Activated CD8-positive, alpha-beta T cell treated with anti-CD3 and anti-CD28 coated beads, Interleukin-2, amount 10 ng/mL, durations not matched to agents 7 days and 5 days (primary cell): Measurements from ENCODE around the gene CELF4. TPM values are rescaled to one million over a fixed set of nuclear protein-coding genes. Genes with fewer than 3 reads are reported as not detected.

Experiments
- ATAC-seq: fragments of 150-1000 bp; cut with Tn5 transposase; one replicate; pipeline ENCODE4 v1.10.0; 2021; ENCODE audit warnings: moderate library complexity
- CTCF ChIA-PET: fragments of 350-600 bp; sonication (Branson Sonifier 250); formaldehyde crosslinking; loops from one replicate; lab custom pipeline; 2021; ENCODE audit warnings: antibody characterized with exemption; lab: Charles Lee
- POLR2A ChIA-PET: fragments of 350-600 bp; sonication (Branson Sonifier 250); formaldehyde crosslinking; loops from one replicate; lab custom pipeline; 2021; ENCODE audit warnings: antibody characterized with exemption; lab: Charles Lee
- DNase-seq: peaks from one replicate; pipeline ENCODE4 v3.0.0-alpha.2; 2020
- H3K27ac Mint-ChIP-seq: one replicate; pipeline ENCODE4 v1.8.0; 2021; ENCODE audit warnings: mild to moderate bottlenecking, mixed read lengths
- H3K27me3 Mint-ChIP-seq: one replicate; pipeline ENCODE4 v1.8.0; 2021; ENCODE audit warnings: low read depth, mixed read lengths
- H3K36me3 Mint-ChIP-seq: one replicate; pipeline ENCODE4 v1.8.0; 2021; ENCODE audit warnings: low read depth, mixed read lengths
- H3K4me1 Mint-ChIP-seq: one replicate; pipeline ENCODE4 v1.8.0; 2021; ENCODE audit warnings: low read depth, mixed read lengths
- H3K4me3 Mint-ChIP-seq: one replicate; pipeline ENCODE4 v1.8.0; 2021; ENCODE audit warnings: mild to moderate bottlenecking, mixed read lengths
- H3K9me3 Mint-ChIP-seq: one replicate; pipeline ENCODE4 v1.8.0; 2022; ENCODE audit warnings: mixed read lengths; ENCODE audit not compliant: insufficient read depth
- total RNA-seq, 2 experiments: library from RNA; stranded (reverse); gene quantifications; one replicate each; pipeline ENCODE4 v1.2.3, GENCODE V29; 2021

The CELF4 gene
- total RNA-seq, 2 experiments from 2014 or later = not detected

DNA sequence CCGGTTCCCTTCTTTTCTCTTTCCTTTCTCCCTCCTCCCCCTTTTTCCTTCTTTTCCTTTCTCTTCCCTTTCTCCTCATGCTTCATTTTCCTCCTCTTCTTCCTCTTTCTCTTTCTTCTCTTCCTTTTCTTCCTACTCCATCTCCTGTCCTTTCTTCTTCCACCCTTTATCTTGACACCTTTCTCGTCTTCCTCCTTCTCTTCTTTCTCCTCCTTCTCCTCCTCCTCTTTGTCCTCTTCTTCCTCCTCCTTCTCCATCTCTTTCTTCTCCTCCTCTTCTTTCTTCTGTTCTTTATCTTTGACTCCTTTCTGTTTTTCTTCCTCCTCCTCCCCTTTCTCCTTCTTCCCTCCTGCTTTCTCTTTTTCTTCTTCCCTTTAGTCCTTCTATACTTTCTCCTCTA, 53.2 kb downstream of the CELF4 start:
- H3K27me3 Mint-ChIP-seq = no peaks in the 10 kb centered on the region
- H3K4me3 Mint-ChIP-seq = no peak overlapping the region
- no peak overlapping the region for H3K27ac Mint-ChIP-seq
- ATAC-seq (no peak), DNase-seq (no peak)
- no peaks in the 10 kb centered on the region for H3K9me3 Mint-ChIP-seq
- CTCF ChIA-PET = no interaction called here
- POLR2A ChIA-PET = no interaction called here
- H3K36me3 Mint-ChIP-seq = no peaks in the 10 kb centered on the region
- no peaks in the 10 kb centered on the region for H3K4me1 Mint-ChIP-seq

DNA sequence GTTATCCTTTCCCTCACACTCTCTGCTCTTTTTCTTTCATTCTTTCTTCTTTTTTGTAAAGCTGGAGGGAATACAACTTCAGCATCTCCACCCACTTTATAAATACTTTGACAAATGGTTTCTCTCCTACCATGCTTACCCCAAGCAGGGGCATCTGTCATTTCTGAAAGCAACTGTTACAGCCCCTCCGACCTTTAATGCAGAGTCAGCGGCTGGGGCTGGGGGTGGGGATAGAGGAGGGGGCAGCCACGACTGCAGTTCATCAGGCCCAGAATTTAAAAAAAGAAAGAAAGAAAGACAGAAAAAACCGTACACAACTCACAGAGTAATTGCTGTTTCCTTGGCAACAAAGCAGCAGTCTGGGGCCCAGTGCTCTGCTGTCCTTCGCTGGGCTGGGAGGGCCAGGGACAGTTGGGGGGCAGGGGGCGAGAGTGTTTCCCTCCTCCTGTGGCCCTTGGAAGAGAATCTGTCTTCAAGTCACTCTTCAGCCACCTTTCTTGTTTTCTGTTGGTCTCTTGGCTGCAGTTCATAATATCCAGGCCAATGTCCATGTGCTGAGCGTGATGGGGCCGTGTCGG, 53.8 kb downstream of the CELF4 start:
- Mint-ChIP-seq H3K27me3 (no peaks in the 10 kb centered on the region), H3K4me3 (no peak overlapping the region), H3K27ac (no peak overlapping the region), H3K9me3 (no peaks in the 10 kb centered on the region), H3K4me1 (no peaks in the 10 kb centered on the region), H3K36me3 (no peaks in the 10 kb centered on the region)
- no peak for ATAC-seq
- no peak for DNase-seq
- ChIA-PET POLR2A (no interaction called here), CTCF (no interaction called here)

DNA sequence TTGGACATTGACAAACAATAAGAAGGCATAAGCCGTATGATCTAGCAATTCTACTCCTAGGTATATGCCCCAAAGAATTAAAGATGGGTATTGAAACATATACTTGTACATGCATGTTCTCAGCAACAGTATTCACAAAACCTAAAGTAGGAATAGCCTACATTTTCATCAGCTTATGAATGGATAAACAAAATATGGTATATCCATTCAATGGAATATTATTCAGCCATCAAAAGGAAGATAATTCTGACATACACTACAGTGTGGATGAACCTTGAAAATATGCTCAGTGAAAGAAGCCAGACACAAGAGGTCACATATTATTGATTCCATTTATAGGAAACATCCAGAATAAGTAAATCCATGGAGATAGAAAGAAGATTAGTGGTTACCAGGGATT, 56.0 kb downstream of the CELF4 start:
- Mint-ChIP-seq H3K27me3 (no peaks in the 10 kb centered on the region), H3K9me3 (no peaks in the 10 kb centered on the region), H3K4me3 (no peak overlapping the region), H3K36me3 (no peaks in the 10 kb centered on the region), H3K4me1 (no peaks in the 10 kb centered on the region), H3K27ac (no peak overlapping the region)
- POLR2A ChIA-PET = no interaction called here
- no peak for ATAC-seq
- DNase-seq = no peak
- CTCF ChIA-PET = no interaction called here

DNA sequence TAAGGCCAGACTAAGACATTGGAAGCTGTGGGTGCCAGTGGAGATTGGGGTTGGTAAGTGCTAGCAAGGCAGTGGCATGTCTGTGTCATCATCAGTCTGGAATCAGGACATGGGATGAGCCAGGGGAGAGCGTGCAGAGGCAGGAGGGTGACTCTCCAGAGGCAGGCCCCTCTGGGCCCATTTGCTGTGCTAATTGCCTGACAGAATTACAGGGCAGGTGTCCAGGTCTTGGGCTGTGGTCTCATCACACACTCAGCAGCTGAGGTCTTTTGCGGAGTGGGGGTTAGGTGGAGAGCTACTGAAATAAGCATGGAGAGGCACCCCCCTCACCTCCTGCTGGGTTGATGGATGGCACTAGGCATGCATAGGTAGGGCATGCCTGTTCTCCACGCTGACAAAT, 57.4 kb downstream of the CELF4 start:
- no peak overlapping the region for H3K27ac Mint-ChIP-seq
- no peak for DNase-seq
- no peaks in the 10 kb centered on the region for H3K27me3 Mint-ChIP-seq
- no peaks in the 10 kb centered on the region for H3K9me3 Mint-ChIP-seq
- ChIA-PET CTCF (no interaction called here), POLR2A (no interaction called here)
- no peaks in the 10 kb centered on the region for H3K36me3 Mint-ChIP-seq
- H3K4me3 Mint-ChIP-seq = no peak overlapping the region
- no peak for ATAC-seq
- no peaks in the 10 kb centered on the region for H3K4me1 Mint-ChIP-seq

DNA sequence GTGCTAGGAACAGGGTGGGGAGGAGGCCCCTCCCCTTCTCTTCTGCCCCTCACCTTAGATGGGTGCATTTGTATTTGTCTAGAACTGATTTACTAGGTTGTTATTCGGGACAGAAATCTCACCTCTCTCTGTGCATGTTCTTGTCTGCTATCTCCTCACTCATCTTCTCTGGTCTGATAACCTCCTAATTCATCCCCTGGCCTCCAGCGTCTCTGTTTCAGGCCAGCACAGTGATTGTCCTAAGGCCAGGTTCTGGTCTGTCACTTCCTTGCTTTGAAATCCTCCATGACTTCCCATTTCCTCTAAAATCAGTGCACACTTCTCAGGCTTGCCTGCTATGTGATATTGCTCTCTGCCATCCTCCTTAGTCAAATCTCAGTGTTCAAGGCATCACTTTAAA, 58.4 kb downstream of the CELF4 start:
- Mint-ChIP-seq H3K36me3 (no peaks in the 10 kb centered on the region), H3K27ac (no peak overlapping the region), H3K4me3 (no peak overlapping the region), H3K27me3 (no peaks in the 10 kb centered on the region), H3K9me3 (no peaks in the 10 kb centered on the region), H3K4me1 (no peaks in the 10 kb centered on the region)
- no peak for ATAC-seq
- ChIA-PET POLR2A (no interaction called here), CTCF (no interaction called here)
- DNase-seq = no peak

DNA sequence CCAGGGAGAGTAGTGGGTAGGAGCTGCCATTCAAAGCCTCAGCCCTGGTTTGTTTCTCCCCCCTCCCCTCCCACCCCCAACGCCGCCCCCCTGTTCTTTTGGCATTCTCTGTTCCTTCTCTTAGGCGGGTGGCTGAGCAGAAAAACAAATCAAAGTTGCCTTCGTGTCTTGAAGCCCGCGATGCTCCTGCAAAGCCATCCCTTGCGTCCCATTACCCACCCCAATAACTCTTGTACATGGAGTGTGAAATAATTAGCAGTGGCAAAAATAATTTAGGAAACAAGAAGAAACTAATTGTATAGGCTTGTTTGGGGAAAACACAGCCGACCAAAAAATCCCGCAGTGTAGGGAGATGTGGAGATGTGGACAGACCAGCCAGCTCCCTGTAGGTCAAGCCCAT, 59.6 kb downstream of the CELF4 start:
- Mint-ChIP-seq H3K9me3 (no peaks in the 10 kb centered on the region), H3K27ac (no peak overlapping the region), H3K36me3 (no peaks in the 10 kb centered on the region), H3K4me3 (no peak overlapping the region), H3K4me1 (no peaks in the 10 kb centered on the region), H3K27me3 (no peaks in the 10 kb centered on the region)
- no peak for ATAC-seq
- no peak for DNase-seq
- ChIA-PET CTCF (no interaction called here), POLR2A (no interaction called here)

DNA sequence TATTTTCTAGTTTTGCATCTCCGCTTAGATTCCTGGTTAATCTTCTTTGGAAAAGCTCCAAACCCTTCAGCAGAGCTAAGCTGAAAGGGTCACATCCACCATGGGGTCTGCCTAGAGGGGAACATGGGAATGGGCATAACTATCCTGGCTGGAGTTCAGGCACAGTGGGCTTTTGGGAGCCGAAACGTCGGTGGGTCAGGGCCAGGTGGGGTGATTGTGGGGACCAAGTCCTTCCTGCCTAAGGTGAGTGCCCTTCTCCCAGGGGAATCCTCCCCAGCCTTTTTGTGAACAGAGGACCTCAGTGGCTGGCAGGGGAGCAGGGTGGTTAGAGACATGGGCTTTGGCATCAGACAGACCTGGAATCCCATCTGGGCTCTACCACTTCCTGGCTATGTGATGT, 60.3 kb downstream of the CELF4 start:
- Mint-ChIP-seq H3K27me3 (no peaks in the 10 kb centered on the region), H3K4me1 (no peaks in the 10 kb centered on the region), H3K27ac (no peak overlapping the region), H3K9me3 (no peaks in the 10 kb centered on the region), H3K4me3 (no peak overlapping the region), H3K36me3 (no peaks in the 10 kb centered on the region)
- ATAC-seq (no peak), DNase-seq (no peak)
- CTCF ChIA-PET = no interaction called here
- POLR2A ChIA-PET = no interaction called here

DNA sequence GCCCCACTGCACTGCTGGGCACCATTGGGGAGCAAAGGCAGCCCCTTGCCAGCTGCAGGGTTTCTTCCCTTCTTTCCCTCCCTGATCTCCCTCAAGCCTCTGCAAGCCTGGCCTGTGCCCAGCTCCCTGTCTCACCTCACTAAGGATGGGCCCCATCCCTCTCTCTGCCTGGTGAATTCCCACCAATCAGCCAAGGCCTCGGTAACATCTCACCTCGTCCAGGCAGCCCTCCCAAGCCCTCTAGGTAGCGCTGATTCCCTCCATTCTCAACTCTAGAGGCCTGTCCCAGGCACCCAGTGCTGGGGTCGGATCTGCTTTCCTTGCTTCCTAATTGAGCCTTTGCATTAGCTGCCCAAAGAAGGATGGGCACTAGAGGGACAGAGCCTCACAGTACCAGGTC, 63.0 kb downstream of the CELF4 start:
- no peaks in the 10 kb centered on the region for H3K9me3 Mint-ChIP-seq
- H3K4me3 Mint-ChIP-seq = no peak overlapping the region
- no peaks in the 10 kb centered on the region for H3K27me3 Mint-ChIP-seq
- no peaks in the 10 kb centered on the region for H3K4me1 Mint-ChIP-seq
- ChIA-PET CTCF (no interaction called here), POLR2A (no interaction called here)
- H3K36me3 Mint-ChIP-seq = no peaks in the 10 kb centered on the region
- DNase-seq (no peak), ATAC-seq (no peak)
- no peak overlapping the region for H3K27ac Mint-ChIP-seq

DNA sequence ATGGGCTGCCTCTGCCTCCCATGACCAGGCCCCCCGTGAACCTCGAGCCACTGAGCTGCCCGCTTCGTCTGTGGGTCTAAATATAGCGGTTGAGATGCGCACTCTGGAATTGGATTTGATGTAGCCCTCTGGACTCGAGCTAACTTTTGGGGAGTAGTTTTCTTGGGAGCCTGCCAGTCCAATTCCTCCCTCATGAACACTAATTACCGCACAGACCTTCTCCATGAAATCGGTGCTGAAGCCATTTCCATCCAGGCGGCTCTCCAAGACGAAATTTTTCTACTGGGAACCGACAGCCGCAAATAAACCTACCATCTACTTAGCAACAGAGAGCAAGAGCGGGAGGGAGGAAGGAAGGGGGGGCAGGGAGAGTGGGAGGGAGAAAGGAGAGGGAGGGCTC, 63.6 kb downstream of the CELF4 start:
- H3K4me1 Mint-ChIP-seq = no peaks in the 10 kb centered on the region
- no peak for ATAC-seq
- POLR2A ChIA-PET = no interaction called here
- no peak overlapping the region for H3K27ac Mint-ChIP-seq
- no peak for DNase-seq
- H3K27me3 Mint-ChIP-seq = no peaks in the 10 kb centered on the region
- H3K9me3 Mint-ChIP-seq = no peaks in the 10 kb centered on the region
- H3K36me3 Mint-ChIP-seq = no peaks in the 10 kb centered on the region
- H3K4me3 Mint-ChIP-seq = no peak overlapping the region
- CTCF ChIA-PET = no interaction called here

DNA sequence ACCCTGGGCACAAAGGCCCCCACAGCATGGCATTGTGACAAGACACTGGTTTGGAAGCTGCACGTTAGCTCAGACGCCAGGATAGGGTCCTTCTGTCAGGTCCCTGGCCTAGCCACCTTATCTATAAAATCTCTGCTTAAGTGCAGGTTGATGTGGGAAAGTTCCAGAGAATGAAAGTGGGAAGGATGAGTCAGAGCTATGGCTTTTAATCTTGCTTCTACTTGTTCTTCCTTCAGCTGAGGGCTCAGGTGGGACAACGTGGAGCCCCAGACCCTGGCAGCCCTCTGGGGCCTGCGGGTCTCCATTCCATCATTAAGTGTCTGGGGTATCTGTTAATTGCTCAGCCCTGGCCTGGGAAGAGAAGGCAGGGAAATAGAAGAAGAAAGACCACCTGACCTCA, 64.5 kb downstream of the CELF4 start:
- Mint-ChIP-seq H3K4me3 (no peak overlapping the region), H3K4me1 (no peaks in the 10 kb centered on the region), H3K9me3 (no peaks in the 10 kb centered on the region), H3K36me3 (no peaks in the 10 kb centered on the region), H3K27ac (no peak overlapping the region), H3K27me3 (no peaks in the 10 kb centered on the region)
- POLR2A ChIA-PET = no interaction called here
- DNase-seq (no peak), ATAC-seq (no peak)
- CTCF ChIA-PET = no interaction called here

DNA sequence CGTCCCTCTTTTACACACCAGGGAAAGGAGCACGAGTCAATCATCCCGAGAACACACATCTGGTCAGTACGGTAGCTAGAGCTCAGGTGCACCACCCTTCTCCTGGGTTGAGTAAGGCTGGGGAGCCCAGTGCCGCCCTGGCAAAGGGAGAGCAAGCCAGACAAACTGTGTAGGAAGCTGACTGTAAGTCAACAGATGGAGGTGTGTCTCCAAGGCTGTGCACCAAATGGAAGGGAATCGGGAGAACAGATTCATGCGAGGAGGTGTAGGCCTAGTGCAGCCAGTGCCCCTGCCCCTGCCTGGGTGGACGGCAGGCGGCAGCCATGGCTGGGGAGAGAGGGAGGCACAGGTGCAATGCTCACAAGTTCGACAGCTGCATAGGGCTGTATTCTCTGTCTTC, 65.7 kb downstream of the CELF4 start:
- DNase-seq (no peak), ATAC-seq (no peak)
- Mint-ChIP-seq H3K4me3 (no peak overlapping the region), H3K36me3 (no peaks in the 10 kb centered on the region), H3K9me3 (no peaks in the 10 kb centered on the region), H3K4me1 (no peaks in the 10 kb centered on the region), H3K27ac (no peak overlapping the region), H3K27me3 (no peaks in the 10 kb centered on the region)
- ChIA-PET CTCF (no interaction called here), POLR2A (no interaction called here)

DNA sequence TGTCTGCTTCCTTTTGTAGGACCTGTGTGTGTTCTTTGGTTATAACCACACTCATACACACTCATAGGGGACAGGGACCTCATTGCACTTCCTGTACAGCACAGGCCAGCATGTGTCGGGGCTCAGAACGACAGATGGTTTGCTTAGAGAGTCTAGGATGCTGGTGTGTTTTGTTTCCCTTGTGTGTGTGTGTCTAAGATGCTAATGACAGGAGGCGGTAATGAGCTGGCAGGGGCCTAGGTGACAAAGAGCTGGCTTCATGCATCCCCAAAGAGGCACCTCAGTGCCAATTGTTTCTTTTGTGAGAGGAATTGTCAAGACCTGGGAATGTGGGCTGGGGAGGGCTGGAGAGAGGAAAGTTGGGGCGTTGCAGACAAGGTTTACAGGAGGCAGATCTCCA, 66.6 kb downstream of the CELF4 start:
- ChIA-PET CTCF (no interaction called here), POLR2A (no interaction called here)
- Mint-ChIP-seq H3K9me3 (no peaks in the 10 kb centered on the region), H3K4me3 (no peak overlapping the region), H3K27ac (no peak overlapping the region), H3K4me1 (no peaks in the 10 kb centered on the region), H3K36me3 (no peaks in the 10 kb centered on the region), H3K27me3 (no peaks in the 10 kb centered on the region)
- DNase-seq (no peak), ATAC-seq (no peak)

DNA sequence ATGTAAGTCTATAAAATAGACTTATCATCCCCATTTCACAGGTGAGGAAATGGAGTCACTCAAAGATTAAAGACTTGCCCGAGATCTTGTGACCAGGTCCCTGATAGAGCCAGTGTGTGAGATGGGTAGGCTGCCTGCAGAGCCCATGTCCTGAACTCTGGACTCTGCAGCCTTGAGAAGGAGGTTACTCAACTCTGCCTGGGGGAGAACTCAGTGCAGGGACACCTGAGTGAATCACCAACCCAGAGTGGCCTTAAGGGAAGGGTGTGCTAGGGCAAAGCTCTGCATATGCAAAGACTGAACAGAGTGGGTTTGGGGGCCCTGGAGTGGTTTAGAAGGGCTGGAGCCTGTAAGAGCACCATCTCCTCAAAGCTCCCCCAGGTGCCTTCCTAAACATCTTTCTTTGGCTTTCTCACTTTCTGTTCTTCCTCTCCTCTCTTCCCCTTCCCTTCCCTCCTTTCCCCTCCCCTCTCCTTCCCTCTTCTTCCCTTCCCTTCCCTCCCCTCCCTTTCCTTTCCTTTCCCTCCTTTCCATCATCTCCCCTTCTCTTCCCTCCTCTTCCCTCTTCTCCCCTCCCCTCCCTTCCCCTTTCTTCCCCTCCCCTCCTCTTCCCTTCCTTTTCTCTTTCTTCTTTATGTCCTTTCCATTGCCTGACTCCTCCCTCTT, 67.6 kb downstream of the CELF4 start:
- no peaks in the 10 kb centered on the region for H3K4me1 Mint-ChIP-seq
- no peaks in the 10 kb centered on the region for H3K36me3 Mint-ChIP-seq
- CTCF ChIA-PET = no interaction called here
- peaks cover 3% of the 10 kb centered on the region for H3K27me3 Mint-ChIP-seq
- DNase-seq = no peak
- no peak overlapping the region for H3K27ac Mint-ChIP-seq
- no peak for ATAC-seq
- POLR2A ChIA-PET = no interaction called here
- no peak overlapping the region for H3K4me3 Mint-ChIP-seq
- H3K9me3 Mint-ChIP-seq = no peaks in the 10 kb centered on the region
